GM19463 (cell line): ENCODE measurements around the gene TMEM132E.

Experiments
- ATAC-seq: cut with Tn5 transposase; IDR thresholded peaks from one replicate; pipeline ENCODE4 v1.9.1; 2021; ENCODE audit warnings: mild to moderate bottlenecking, moderate library complexity; ENCODE audit not compliant: unreplicated experiment

Gene TMEM132E

DNA sequence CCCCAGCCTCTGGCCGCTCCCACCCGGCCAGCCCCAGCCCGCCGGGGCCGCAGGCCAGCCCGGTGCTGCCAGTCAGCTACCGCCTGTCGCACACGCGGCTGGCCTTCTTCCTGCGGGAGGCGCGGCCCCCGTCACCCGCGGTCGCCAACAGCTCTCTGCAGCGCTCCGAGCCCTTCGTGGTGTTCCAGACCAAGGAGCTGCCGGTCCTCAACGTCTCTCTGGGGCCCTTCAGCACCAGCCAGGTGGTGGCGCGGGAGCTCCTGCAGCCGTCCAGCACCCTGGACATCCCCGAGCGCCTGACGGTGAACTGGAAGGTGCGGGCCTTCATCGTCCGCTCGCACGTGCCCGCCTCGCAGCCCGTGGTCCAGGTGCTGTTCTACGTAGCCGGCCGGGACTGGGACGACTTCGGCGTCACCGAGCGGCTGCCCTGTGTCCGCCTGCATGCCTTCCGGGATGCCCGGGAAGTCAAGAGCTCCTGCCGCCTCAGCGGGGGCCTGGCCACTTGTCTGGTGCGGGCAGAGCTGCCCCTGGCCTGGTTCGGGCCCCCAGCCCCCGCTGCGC, 46.8 kb downstream of the TMEM132E start:
- ATAC-seq: no peak

GRCh38 chr17:34628879-34629278, 49.5 kb downstream of the TMEM132E start:
- no peak for ATAC-seq

DNA sequence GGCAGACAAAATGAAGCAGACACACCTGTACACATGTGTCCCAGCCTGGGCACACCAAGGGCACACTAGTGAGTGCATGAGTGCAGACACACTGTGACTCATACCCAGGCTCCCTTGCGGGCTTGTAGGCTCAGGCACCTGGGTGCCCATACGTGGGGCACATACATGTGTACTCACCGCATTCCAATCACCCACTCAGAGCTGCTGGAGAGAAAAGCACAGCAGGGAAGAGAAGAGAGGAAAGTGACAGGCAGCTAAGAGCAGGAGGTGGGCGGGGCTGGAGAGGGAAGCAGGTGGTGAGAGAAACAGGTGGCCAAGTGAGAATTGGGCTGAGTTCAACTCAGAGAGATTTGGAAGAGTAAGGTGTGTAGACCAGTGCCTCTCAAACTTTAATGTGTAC, 54.0 kb downstream of the TMEM132E start:
- ATAC-seq: no peak

- no peak for ATAC-seq
Measured at GRCh38 chr17:34633760-34634159, 54.4 kb downstream of the TMEM132E start.

- no peak for ATAC-seq
Measured at GRCh38 chr17:34634551-34635160, 55.3 kb downstream of the TMEM132E start.

GRCh38 chr17:34635876-34636275, 56.5 kb downstream of the TMEM132E start:
- no peak for ATAC-seq

GRCh38 chr17:34637041-34637547, 57.7 kb downstream of the TMEM132E start:
- no peak for ATAC-seq

DNA sequence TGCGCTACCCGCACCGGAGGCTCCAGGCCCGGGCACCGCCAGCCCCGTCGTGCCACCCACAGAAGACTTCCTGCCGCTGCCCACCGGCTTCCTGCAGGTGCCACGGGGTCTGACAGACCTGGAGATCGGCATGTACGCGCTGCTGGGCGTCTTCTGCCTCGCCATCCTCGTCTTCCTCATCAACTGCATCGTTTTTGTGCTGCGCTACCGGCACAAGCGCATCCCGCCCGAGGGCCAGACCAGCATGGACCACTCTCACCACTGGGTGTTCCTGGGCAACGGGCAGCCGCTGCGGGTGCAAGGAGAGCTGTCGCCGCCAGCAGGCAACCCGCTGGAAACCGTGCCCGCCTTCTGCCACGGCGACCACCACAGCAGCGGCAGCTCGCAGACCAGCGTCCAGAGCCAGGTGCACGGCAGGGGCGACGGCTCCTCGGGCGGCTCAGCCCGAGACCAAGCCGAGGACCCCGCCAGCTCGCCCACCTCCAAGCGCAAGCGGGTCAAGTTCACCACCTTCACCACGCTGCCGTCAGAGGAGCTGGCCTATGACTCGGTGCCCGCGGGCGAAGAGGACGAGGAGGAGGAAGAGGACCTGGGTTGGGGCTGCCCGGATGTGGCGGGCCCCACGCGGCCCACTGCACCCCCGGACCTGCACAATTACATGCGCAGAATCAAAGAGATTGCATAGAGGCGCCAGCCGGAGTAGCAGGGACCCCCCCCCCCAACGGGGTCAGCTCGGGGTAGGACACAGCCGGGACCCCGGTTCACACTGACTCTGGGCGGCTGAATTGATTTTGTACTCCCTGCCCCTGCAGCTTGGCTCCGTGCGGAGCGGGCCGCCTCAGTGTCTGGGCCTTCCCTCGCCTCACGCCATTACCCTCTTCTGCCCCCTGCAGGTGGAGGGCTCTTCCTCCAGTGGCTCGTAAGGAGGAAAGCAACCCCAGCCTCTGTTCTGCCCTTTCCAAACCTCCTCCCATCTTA, 58.5 kb downstream of the TMEM132E start:
- ATAC-seq: peak; percentile 69

DNA sequence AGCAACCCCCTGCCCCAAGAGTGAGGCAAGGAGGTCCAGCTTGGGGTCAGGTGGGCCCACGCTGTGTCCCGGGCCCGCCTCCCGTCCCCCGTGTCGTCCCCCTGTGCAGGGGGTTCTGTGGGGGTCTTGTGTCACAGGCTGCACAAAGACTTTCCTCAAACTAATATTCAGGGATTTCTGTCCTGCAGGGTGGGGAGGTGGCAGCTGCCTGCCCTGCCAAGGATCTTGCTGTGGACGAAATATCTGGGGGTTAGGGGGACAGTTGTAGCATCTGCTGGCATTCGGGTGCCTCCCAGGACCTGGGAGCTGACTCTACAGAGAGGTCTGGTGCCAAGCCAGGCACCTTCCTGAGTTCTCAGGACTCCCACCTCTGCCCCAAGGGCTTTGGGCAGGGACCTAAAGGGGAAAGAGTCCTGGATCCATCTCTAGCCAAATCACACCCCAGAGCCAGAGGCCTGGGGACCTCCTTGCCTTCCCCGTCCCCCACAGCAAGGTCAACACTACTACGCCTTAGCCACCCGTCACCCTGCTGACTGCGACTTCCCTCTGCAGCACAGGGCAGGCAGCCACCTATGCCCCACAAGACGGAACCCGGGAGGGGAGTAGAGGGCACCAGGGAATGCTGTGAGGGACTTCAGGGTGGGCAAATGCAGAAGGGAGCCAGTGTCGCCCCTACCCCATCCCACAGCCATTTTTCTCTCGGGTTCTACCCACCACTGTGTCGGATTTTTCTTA, 59.3 kb downstream of the TMEM132E start:
- no peak for ATAC-seq

- ATAC-seq: no peak
Measured at GRCh38 chr17:34639706-34640425, 60.5 kb downstream of the TMEM132E start.

GRCh38 chr17:34641368-34641767, 62.0 kb downstream of the TMEM132E start:
- no peak for ATAC-seq

DNA sequence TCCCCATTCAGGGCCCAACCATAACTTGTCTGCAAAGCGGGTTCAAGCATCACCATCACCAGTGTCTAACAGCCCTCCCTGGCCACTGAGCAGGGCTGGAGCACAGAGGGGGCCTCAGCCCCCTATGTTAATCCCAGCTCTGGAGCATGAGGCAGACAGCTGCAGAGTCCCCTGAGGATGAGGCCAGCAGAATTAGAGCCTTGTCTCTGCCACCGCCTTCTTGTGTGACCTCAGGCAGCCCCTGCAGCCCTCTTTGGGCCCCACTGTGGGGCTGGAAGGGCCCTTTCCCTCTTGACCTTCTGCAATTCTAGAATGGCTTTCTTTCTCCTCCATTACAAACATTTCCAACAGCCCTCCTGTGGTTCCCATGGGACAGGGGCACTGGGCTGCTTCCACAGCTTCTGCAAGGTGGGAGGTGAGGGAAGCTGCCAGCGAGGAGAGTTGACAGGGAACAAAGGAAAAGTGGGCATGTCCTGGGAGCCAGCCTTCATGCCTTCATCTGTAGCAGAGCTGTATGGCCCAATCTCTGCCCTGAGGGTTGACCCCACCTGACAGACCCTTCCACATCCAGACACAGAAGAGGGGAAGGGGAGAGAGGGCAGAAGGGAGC, 65.7 kb downstream of the TMEM132E start:
- no peak for ATAC-seq

- ATAC-seq: no peak
Measured at GRCh38 chr17:34645594-34645993, 66.2 kb downstream of the TMEM132E start.

- ATAC-seq: no peak
Measured at GRCh38 chr17:34647511-34647910, 68.1 kb downstream of the TMEM132E start.

GRCh38 chr17:34650051-34650750, 70.8 kb downstream of the TMEM132E start:
- ATAC-seq: no peak

DNA sequence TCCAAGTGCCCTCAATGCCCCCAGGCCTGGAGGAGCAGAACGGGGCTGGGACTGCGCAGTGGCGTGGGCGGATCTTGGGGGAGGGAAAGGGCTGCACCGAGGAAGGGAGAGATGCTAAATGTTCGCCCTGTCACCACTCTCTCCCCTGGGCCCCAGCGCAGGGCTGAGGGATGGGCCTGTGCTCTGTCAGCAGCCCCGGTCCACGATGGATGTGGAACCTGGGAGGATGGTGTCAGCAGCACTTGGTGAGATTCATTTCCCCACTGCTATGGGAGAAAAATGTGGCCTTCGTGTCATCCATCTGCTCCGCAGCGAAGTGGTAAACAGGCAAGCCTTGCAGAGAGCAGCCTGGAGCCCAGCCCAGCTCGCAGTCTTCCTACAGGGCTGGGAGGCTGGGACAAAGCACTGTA, 72.0 kb downstream of the TMEM132E start:
- ATAC-seq: no peak

DNA sequence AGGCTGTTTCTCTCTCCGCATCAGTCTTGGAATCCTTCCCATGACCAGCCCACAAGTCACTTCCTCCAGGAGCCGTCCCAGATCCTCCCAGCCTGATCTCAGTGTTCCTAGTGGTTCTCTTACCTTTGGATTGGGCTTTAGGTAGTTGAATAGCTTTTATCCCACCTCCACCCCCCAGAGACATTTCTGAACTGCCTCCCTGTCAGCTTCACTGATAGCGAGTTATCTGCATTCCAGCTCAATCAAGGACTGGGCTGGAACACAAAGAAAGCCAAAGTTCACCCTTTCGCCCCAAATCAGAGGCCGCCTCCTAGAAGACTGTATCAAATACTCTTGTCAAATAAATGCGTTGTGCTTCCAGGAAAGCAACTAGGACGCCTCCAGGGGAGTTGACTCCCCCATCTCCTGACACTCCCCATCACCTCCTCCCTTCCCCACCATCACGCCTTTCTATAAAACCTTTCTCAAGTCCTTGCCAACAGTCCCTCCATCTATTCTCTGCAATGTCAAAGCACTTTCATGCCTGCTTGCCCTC, 72.7 kb downstream of the TMEM132E start:
- no peak for ATAC-seq

GRCh38 chr17:34653511-34653910, 74.1 kb downstream of the TMEM132E start:
- ATAC-seq: no peak

GRCh38 chr17:34654276-34654880, 75.0 kb downstream of the TMEM132E start:
- ATAC-seq: no peak
